Keratinocyte (primary cell): ENCODE measurements around the gene IFNA6. TPM values are rescaled to one million over a fixed set of nuclear protein-coding genes. Genes with fewer than 3 reads are reported as not detected.
A peak's percentile ranks its signal among the peaks of the same experiment; 100 is the strongest.

Source experiments
- DNase-seq: peaks from one replicate; pipeline ENCODE4 v3.0.0-alpha.2; 2011; ENCODE audit warnings: low read depth, missing footprints, low spot score
- FAIRE-seq: peaks from 2 replicates; lab custom pipeline; 2011; peaks lifted over from hg19 to GRCh38; lab: Jason Lieb, UNC
- H2AFZ ChIP-seq: 2 replicates; pipeline ENCODE4 v1.6.0; 2012; ENCODE audit warnings: low read length, control low read depth, inconsistent platforms; ENCODE audit not compliant: control insufficient read depth
- H3K27ac ChIP-seq: 2 replicates; pipeline ENCODE4 v1.5.1; 2011; ENCODE audit warnings: low read length; ENCODE audit not compliant: control insufficient read depth, insufficient read depth
- H3K27me3 ChIP-seq: 3 replicates; pipeline ENCODE4 v1.6.0; 2011; ENCODE audit warnings: low read length; ENCODE audit not compliant: control insufficient read depth, insufficient read depth; ENCODE audit errors: extremely low read depth
- H3K36me3 ChIP-seq, 2 experiments: 2 replicates in 1 of 2; 3 replicates in 1 of 2; pipeline ENCODE4 v1.5.1; 2011; ENCODE audit warnings: low read length in 2 of 2, mild to moderate bottlenecking in 1 of 2; ENCODE audit not compliant: control insufficient read depth in 2 of 2, insufficient read depth in 2 of 2; ENCODE audit errors: extremely low read depth in 1 of 2
- H3K4me1 ChIP-seq: 3 replicates; pipeline ENCODE4 v1.5.1; 2011; ENCODE audit warnings: low read length; ENCODE audit not compliant: control insufficient read depth, insufficient read depth; ENCODE audit errors: extremely low read depth
- H3K4me2 ChIP-seq: 3 replicates; pipeline ENCODE4 v1.6.0; 2011; ENCODE audit warnings: low read depth, low read length; ENCODE audit not compliant: control insufficient read depth, insufficient read depth; ENCODE audit errors: extremely low read depth
- H3K4me3 ChIP-seq, 3 experiments: fragments of 200-600 bp in 1 of 3; sonication (generic) in 1 of 3; 2 replicates in 2 of 3; 3 replicates in 1 of 3; pipeline ENCODE4 v1.5.1; 2011 to 2016; ENCODE audit warnings: low read length in 3 of 3, mild to moderate bottlenecking in 3 of 3, control low read depth in 2 of 3, inconsistent platforms in 1 of 3, low read depth in 1 of 3, mixed read lengths in 1 of 3, mixed run types in 1 of 3, moderate library complexity in 1 of 3; ENCODE audit not compliant: control insufficient read depth in 2 of 3, insufficient read depth in 2 of 3; ENCODE audit errors: extremely low read depth in 1 of 3
- H3K79me2 ChIP-seq: 2 replicates; pipeline ENCODE4 v1.6.0; 2012; ENCODE audit warnings: low read length; ENCODE audit not compliant: control insufficient read depth, insufficient read depth
- H3K9ac ChIP-seq: 3 replicates; pipeline ENCODE4 v1.6.0; 2011; ENCODE audit warnings: low read length; ENCODE audit not compliant: control insufficient read depth, insufficient read depth; ENCODE audit errors: extremely low read depth
- H3K9me1 ChIP-seq: 3 replicates; pipeline ENCODE4 v1.6.0; 2011; ENCODE audit warnings: low read length; ENCODE audit not compliant: control insufficient read depth, insufficient read depth; ENCODE audit errors: extremely low read depth
- H3K9me3 ChIP-seq: 2 replicates; pipeline ENCODE4 v1.5.1; 2012; ENCODE audit warnings: low read depth, low read length; ENCODE audit not compliant: control insufficient read depth
- H4K20me1 ChIP-seq: 3 replicates; pipeline ENCODE4 v1.6.0; 2011; ENCODE audit warnings: low read length; ENCODE audit not compliant: control insufficient read depth, insufficient read depth; ENCODE audit errors: extremely low read depth
- CTCF ChIP-seq, 3 experiments: IDR thresholded peaks in 1 of 3; conservative IDR thresholded peaks in 1 of 3; optimal IDR thresholded peaks in 1 of 3; 2 replicates in 2 of 3; 3 replicates in 1 of 3; pipeline versions ENCODE3 to v1.5.1; 2011; ENCODE audit warnings: low read length in 3 of 3, mild to moderate bottlenecking in 3 of 3, moderate library complexity in 2 of 3, control low read depth in 1 of 3, inconsistent platforms in 1 of 3; ENCODE audit not compliant: insufficient read depth in 2 of 3; ENCODE audit errors: extremely low read depth in 1 of 3
- EZH2 ChIP-seq: IDR thresholded peaks from one replicate; pipeline ENCODE4 v1.6.1; 2012; ENCODE audit warnings: inconsistent platforms, mild to moderate bottlenecking, low read length, moderate library complexity
- dilution Hi-C: fragments of 300-500 bp; cut with MboI; formaldehyde crosslinking; loops from one replicate; pipeline ENCODE4 v1.7.0; 2020; ENCODE audit warnings: low sequenced_read_pairs; ENCODE audit not compliant: extremely low pct_ligation_motif_present
- polyA plus RNA-seq, 5 experiments: library from polyadenylated mRNA; depleted of rRNA in 3 of 5; stranded (reverse) in 3 of 5; stranded (forward) in 1 of 5; unstranded in 1 of 5; fragments of >200 nt; gene quantifications; 1 replicate in 1 of 5; 2 replicates in 3 of 5; 3 replicates in 1 of 5; pipeline versions ENCODE4 v1.2.1 to v1.2.3, GENCODE V29; 2011 to 2012; ENCODE audit warnings: missing spikeins in 2 of 5, low read depth in 1 of 5, low replicate concordance in 1 of 5

IFNA6 gene
- polyA plus RNA-seq, 1 donor (not counting 4 experiments of a cell fraction or from before 2014, with no cell fraction given): not detected

DNA sequence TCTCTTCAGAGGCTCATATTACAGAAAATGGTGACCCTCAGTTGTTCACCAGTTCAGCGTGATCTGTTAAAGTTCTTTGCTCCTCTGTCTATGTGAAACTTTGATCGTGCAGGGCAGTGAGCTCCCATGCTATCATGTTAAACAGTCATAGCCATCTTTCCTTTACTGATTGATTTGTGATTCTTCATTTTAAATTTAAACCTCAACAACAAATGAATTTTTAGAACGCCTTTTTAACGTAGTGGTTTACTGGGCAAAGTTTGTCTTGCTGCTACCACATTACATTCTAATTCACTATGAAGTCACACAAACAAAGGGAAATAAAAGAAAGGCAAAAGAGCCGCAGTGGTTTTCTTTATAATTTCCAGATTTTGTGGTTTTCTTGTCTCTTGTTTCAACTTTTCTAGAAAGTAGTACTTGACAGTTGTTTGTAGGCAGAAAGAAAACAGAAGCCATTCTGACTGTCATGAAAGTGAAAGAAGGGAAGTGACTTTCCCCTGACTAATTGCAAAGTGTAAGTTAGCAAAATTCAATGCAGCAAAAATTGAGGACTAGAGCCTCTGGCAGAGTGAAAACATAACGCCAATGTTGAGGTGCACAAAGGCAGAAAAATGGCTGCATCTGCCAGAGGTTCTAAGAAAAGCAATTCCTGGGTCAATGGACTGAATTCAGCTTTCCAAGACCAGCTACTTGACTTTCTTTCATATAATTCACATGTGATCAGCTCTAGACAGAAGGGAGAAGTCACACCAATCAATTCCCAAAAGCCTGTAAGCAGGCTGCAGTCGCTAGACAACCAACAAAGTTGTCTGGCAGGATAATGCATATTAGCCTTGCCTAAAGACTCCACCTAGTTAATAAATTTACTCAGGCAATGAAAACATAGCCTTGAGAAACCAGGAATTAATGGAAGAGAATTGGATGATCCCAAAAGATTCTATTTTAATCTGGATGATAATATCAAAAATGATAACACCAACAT is 7.1 kb upstream of the IFNA6 start:
- Histone ChIP-seq H3K9me1 (no peaks in the 10 kb centered on the region), H3K4me2 (no peak overlapping the region), H3K27me3 (peaks cover 5% of the 10 kb centered on the region), H3K79me2 (no peaks in the 10 kb centered on the region), H4K20me1 (no peaks in the 10 kb centered on the region), H2AFZ (no peak overlapping the region), H3K27ac (no peak overlapping the region), H3K4me3 (no peak overlapping the region), H3K36me3 (no peaks in the 10 kb centered on the region), H3K4me1 (no peaks in the 10 kb centered on the region), H3K9ac (no peak overlapping the region), H3K9me3 (no peaks in the 10 kb centered on the region)
- FAIRE-seq: no peak
- TF ChIP-seq CTCF (optimal IDR thresholded peaks at IDR 0.05 in 1 of 3, IDR thresholded peaks at IDR 0.05 in 1 of 3, conservative IDR thresholded peaks at IDR 0.05 in 1 of 3; ENCODE audit: extremely low read depth in 1 of 3, insufficient read depth in 2 of 3, low read length in 3 of 3): no peak
- TF ChIP-seq EZH2: no peak
- DNase-seq: no peak
- dilution Hi-C loops: no loop called here

GRCh38 chr9:21348430-21348970 is 2.2 kb downstream of the IFNA6 start:
- H3K36me3 ChIP-seq: no peaks in the 10 kb centered on the region
- dilution Hi-C loops: no loop called here
- H3K27ac ChIP-seq: no peak overlapping the region
- no peaks in the 10 kb centered on the region for H3K79me2 ChIP-seq
- H3K9me3 ChIP-seq: no peaks in the 10 kb centered on the region
- no peak overlapping the region for H3K9ac ChIP-seq
- DNase-seq (no peak), FAIRE-seq (peak; percentile 67)
- no peak overlapping the region for H3K4me2 ChIP-seq
- no peak overlapping the region for H2AFZ ChIP-seq
- H3K4me1 ChIP-seq: no peaks in the 10 kb centered on the region
- no peaks in the 10 kb centered on the region for H4K20me1 ChIP-seq
- no peak overlapping the region for H3K4me3 ChIP-seq
- no peak for TF ChIP-seq EZH2
- TF ChIP-seq CTCF (optimal IDR thresholded peaks at IDR 0.05 in 1 of 3, IDR thresholded peaks at IDR 0.05 in 1 of 3, conservative IDR thresholded peaks at IDR 0.05 in 1 of 3; ENCODE audit: extremely low read depth in 1 of 3, insufficient read depth in 2 of 3, low read length in 3 of 3): no peak
- no peaks in the 10 kb centered on the region for H3K9me1 ChIP-seq
- H3K27me3 ChIP-seq: peaks cover 11% of the 10 kb centered on the region
